GM19238 (cell line): Measurements from ENCODE around the gene RAB4B.
"Not testable (repeated sequence)": the region's sequence is repeated elsewhere in the genome, so short reads cannot be mapped to it uniquely, and the experiment has no call there.

ENCODE experiments used
- DNase-seq: peaks from one replicate; pipeline ENCODE4 v3.0.0; 2011; ENCODE audit warnings: low spot score; ENCODE audit not compliant: insufficient read length

The RAB4B gene

DNA sequence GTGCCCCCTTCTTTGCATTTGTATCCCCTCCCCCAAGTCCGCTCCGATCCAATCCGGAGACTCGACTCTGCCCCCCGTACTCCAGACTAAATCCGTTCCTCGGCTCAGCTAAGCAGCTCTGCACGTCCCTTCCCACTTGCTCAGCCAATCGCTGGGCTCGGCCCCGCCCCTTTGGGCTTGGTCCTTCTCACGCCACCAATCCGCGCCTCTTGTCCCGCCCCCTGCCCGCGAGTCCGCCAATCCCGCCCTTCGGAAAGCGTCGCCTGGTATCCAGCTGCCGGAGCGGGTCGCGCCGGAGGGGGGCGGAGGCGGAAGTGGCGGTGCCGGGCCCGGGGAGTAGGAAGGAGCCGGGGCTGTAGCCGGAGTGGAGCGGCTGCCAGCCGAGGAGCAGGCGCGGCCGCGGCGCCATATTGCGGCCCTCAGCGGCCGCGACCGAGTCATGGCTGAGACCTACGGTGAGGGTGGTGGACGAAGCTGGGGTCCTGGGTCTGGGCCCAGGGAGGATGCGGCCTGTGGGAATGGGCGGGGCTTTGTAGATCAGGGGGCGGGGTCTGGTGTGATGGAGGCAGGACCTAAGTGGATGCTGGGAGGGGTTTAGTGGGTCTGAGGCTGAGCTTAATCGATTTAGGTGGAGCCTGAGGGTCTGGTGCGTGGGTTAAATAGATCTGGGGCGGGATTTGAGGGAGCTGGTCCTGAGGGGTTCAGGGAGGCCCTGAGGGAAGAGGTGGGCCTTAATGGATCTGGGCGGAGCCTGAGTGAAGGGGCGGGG lies at the start of gene RAB4B:
TSS of gene RAB4B (plus strand) at position 311 of the 769 bp plus-strand sequence. CDS start at position 440, 129 bp downstream.
- peak; percentile 91 for DNase-seq

DNA sequence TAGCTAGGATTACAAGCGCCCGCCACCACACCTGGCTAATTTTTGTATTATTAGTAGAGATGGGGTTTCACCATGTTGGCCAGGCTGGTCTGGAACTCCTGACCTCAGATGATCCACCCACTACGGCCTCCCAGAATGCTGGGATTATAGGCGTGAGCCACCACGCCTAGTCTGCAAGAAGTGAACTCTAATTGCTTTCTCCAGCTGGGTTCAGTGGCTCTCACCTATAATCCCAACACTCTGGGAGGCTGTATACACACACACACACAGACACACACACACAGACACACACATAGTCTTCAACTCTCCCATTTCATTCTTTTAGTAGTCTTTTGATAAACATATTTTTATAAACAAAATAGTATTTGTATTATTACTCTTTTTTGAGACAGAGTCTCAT lies 48.0 kb upstream of the RAB4B start:
- DNase-seq = not testable (repeated sequence)

DNA sequence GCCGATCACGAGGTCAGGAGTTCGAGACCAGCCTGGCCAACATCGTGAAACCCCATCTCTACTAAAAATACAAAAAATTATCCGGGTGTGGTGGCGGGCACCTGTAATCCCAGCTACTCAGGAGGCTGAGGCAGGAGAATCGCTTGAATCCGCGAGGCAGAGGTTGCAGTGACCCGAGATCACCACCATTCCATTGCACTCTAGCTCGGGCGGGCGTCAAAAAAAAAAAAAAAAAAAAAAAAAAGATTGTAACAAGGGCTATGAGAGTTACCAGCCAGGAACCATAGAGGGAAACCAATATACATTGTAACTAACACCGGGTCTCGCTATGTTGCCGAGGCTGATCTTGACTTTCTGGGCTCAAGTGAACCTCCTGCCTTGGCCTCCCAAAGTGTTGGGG lies 45.7 kb upstream of the RAB4B start:
- not testable (repeated sequence) for DNase-seq

DNA sequence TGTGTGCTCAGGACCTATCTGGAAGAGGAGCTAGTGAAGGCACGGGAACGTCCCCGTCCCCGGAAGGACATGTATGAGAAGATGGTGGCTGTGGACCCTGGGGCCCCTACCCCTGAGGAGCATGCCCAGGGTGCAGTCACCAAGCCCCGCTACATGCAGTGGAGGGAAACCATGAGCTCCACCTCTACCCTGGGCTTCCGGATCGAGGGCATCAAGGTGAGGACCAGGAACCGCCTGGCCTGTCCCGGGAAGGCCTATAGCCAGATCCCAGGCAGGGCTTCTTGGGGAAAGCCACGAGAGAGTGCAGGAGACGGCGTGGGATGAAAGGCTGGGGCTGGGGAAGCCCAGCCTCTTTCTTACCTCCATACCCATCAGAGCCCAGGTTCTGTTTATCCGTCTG lies 44.9 kb upstream of the RAB4B start:
- DNase-seq = no peak

DNA sequence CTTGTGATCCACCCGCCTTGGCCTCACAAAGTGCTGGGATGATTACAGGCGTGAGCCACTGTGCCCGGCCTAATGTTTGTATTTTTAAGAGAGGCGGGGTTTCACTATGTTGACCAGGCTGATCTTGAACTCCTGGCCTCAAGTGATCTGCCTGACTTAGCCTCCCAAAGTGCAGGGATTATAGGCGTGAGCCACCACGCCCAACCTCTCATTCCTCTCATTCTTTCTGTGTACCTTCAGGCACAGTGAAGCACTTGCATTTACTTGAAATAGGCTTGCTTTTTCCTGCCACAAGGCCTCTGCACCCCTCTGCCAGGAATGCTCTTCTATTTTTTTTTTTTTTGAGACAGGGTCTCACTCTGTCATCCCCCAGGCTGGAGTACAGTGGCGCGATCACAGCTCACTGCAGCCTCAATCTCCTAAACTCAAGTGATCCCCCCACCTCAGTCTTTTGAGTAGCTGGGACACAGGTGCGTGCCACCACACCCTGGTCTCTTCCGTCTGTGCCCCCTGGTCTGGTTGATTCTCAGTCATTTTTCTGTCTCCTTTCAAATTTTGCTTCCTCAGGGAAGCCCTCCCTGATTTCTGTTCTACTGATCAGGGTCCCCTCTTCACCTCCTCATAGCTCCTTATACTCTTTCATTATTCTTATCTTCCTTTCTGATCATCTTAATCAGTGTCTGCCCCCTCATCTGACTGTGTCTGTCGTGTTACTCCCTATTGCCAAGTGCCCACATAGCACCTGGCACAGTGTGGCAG lies 42.9 kb upstream of the RAB4B start:
- DNase-seq = no peak

- DNase-seq = no peak
These were observed 41.4 kb upstream of the RAB4B start for GRCh38 chr19:40736661-40737060.

- DNase-seq = no peak
These were observed 40.9 kb upstream of the RAB4B start for GRCh38 chr19:40737102-40737644.

GRCh38 chr19:40739030-40739839 lies 38.8 kb upstream of the RAB4B start:
- no peak for DNase-seq

DNA sequence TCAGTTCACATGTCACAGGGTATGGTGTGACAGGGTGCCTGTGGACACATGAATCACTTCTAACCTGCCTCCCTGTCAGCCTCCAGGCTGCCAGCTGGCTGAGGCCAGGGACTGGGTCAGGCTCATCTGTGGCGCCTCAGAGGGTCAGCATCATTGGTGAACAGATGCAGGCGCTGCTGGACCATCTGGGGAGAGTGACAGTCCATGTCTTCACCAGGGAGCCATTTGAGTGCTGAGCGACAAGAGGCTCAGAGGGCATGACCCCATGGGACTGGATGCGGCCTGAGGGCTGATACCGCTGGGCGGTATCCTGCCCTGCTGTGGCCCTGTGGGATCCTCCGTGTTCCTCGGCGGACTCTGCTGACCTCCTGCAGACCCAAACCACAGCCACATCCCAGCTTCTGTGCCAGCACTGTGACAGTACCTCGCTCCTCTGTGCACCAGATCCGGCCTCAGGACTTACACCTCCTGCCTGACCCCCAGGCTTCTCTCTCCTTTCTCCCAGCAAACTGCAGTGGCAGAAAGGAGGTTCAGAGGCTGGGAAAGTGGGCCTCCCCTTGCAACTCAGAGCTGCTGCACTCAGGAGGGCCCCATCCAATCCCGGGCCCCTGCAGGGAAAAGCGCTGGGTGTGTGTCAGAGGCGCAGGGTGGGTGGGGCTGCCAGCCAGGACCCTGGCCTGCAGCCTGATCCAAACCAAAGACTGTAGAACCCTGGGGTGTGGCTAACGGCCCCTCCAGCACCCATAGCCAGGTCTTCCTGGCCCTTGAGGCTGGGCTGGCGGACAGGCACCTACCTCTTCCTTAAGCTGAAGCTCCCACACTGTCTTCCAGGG lies 38.0 kb upstream of the RAB4B start:
- no peak for DNase-seq

DNA sequence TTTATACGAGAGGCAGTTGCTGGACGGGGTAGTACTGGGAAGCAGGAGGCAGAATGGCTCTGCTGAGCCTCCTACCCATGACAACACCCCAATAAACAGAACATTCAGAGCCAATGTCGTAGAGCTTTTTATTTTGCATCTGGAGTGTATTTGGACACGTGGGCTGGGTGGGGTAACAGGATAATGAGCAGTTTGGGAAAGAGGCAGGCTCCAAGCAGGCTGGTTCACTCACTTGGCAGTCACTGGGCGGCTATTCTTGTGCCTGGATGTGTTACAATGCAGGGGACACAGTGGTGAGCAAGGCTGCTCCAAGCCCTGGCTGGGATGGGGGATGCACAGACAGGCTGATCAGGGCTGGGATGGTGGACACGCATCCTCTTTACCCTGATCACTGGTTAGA lies 37.3 kb upstream of the RAB4B start:
- no peak for DNase-seq

GRCh38 chr19:40741527-40742390 lies 36.3 kb upstream of the RAB4B start:
- no peak for DNase-seq

DNA sequence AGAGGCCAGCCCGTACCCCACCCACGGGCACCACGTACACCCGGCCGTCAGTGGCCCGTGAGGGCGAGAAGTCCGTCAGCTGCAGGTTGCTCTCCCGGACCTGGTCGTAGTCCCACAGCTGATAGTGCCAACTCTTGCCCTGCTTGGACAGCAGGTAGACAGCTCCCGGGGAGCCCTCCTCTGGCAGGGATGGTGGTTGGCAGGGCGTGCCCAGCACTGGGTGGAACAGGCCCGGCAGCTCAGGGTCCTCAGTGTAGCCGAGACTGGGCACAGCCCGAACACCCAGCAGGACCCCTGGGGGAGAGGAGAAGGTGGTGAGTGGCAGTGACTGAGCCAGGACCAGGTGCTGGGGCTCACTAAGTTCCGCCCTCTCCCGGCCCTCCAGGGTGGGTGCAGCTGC lies 35.6 kb upstream of the RAB4B start:
- no peak for DNase-seq

DNA sequence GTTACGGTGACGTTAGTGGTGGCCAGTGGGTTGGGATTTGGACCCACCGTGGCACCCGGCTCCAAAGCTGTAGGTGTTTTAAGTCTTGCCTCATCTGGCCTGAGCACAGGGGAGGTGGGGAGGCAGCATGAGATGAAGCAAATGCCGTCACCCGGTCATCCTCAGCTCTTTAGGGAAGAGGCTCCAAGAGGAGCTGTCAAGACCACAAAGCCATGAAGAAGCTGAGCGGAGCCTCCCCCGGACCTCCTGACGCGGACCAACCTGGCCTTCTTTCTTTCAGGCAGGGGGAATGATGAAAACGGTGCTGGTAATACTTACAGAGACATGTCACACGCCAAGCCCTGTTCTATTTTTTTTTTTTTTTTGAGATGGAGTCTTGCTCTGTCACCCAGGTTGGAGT lies 35.2 kb upstream of the RAB4B start:
- DNase-seq = no peak

DNA sequence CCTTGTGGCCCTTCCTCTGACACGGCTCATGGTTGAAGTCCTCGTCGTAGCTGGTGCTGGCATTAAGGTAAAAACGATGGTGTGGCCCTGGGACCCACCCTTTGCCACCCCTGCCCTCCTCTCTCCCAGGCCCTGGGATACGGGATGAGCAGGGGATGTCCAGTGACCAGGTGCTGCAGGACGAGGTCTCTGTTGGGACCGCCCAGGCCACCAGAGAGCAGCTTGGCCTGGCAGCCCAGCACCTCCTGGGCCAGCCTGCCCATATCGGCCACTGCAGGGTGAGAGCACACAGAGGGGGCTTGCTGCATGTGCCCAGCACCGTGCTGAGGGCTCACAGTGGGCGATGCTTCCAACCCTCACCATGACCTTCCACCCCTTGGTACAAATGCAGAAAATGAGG lies 34.1 kb upstream of the RAB4B start:
- no peak for DNase-seq

- peak; percentile 17 for DNase-seq
These were observed 33.3 kb upstream of the RAB4B start for GRCh38 chr19:40744554-40745401.

DNA sequence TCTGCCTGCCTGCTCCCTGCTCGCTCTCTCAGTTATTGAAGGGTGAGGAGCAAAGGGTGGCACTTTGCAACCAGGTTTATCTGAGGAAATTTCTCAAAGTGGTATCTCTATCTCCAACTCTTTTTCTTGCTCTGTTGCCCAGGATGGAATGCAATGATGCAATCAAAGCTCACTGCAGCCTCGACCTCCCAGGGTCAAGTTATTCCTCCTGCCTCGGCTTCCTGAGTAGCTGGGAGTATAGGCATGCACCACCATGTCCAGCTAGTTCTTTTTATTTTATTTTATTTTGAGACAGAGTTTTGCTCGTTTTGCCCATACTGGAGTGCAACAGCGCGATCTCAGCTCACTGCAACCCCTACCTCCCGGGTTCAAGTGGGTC lies 32.7 kb upstream of the RAB4B start:
- no peak for DNase-seq

DNA sequence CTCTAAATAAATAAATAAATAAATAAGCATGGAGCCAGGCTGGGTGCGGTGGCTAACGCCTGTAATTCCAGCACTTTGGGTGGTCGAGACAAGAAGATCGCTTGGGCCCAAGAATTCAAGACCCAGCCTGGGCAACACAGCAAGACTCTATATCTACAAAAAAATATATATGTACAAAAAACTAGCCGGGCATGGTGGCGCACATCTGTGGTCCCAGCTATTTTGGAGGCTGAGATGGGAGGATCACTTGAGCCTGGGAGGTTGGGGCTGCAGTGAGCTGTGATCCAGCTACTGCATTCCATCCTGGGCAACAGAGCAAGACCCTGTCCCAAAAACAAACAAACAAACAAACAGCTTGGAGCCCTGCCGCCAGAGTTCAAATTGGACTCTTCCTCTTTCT lies 30.5 kb upstream of the RAB4B start:
- DNase-seq = no peak

GRCh38 chr19:40750058-40750873 lies 27.8 kb upstream of the RAB4B start, which contains the start of gene ACTMAP:
ACTMAP (minus strand) TSS chr19:40750477; CDS start chr19:40749803, 674 bp downstream.
- peak; percentile 96 for DNase-seq
